HepG2 (cell line): ENCODE data around the gene ARHGAP9. TPM values are rescaled to one million over a fixed set of nuclear protein-coding genes. Genes with fewer than 3 reads are reported as not detected.

Experiments used
- ELF4 ChIP-seq: sonication (generic); formaldehyde crosslinking; IDR thresholded peaks from 2 replicates; pipeline ENCODE4 v1.5.0; 2020; ENCODE audit warnings: missing genetic modification reagents, mild to moderate bottlenecking, moderate library complexity, borderline replicate concordance
- KAT8 ChIP-seq: IDR thresholded peaks from 2 replicates; pipeline ENCODE4 v1.6.1; 2016; ENCODE audit warnings: missing genetic modification reagents, missing compliant biosample characterization
- MTF1 ChIP-seq: sonication (generic); formaldehyde crosslinking; IDR thresholded peaks from 2 replicates; pipeline ENCODE4 v1.5.0; 2020; ENCODE audit warnings: missing genetic modification reagents
- MXD4 ChIP-seq: IDR thresholded peaks from 2 replicates; pipeline ENCODE4 v1.6.1; 2016; ENCODE audit warnings: mild to moderate bottlenecking, missing biosample characterization, missing genetic modification reagents
- PITX1 ChIP-seq: sonication (generic); formaldehyde crosslinking; IDR thresholded peaks from 2 replicates; pipeline ENCODE4 v1.5.1; 2020; ENCODE audit warnings: mild to moderate bottlenecking, missing genetic modification reagents
- PLRG1 ChIP-seq: fragments of 450-650 bp; conservative IDR thresholded peaks from 2 replicates; pipeline ENCODE4 v1.6.1; 2016
- ZFX ChIP-seq: sonication (generic); formaldehyde crosslinking; IDR thresholded peaks from 2 replicates; pipeline ENCODE4 v1.4.0; 2020; ENCODE audit warnings: mild to moderate bottlenecking, low read depth, missing genetic modification reagents, moderate library complexity
- ZNF672 ChIP-seq: sonication (generic); formaldehyde crosslinking; IDR thresholded peaks from 2 replicates; pipeline ENCODE4 v1.8.1; 2022; ENCODE audit warnings: missing genetic modification reagents
- polyA plus RNA-seq, 8 experiments: library from polyadenylated mRNA; depleted of rRNA in 3 of 8; stranded (reverse) in 7 of 8; unstranded in 1 of 8; fragments of >200 nt; fragmentation: Illumina TruSeq in 4 of 8; extraction: Trizol in 4 of 8; gene quantifications; 2 replicates each; pipeline versions ENCODE4 v1.2.1 to v1.2.3, GENCODE V29; 2011 to 2016; ENCODE audit warnings: low read depth in 4 of 8, missing spikeins in 1 of 8, mixed read lengths in 1 of 8; ENCODE audit not compliant: insufficient read depth in 1 of 8
- total RNA-seq, 5 experiments: library from RNA; depleted of rRNA; stranded (reverse); fragments of >200 nt; fragmentation: Illumina TruSeq; extraction: Trizol; gene quantifications; 2 replicates each; pipeline ENCODE4 v1.2.3, GENCODE V29; 2016; ENCODE audit warnings: low read depth in 1 of 5
- TF ChIP-seq, protein P1 (sequence below): sonication (generic); formaldehyde crosslinking; IDR thresholded peaks from 2 replicates; pipeline ENCODE4 v1.9.0; 2021; ENCODE audit warnings: mild to moderate bottlenecking, missing genetic modification reagents
- TF ChIP-seq, protein P2 (sequence below): sonication (generic); formaldehyde crosslinking; IDR thresholded peaks from 2 replicates; pipeline ENCODE4 v1.4.0; 2020; ENCODE audit warnings: missing genetic modification reagents
- TF ChIP-seq, protein P3 (sequence below): sonication (generic); formaldehyde crosslinking; IDR thresholded peaks from 2 replicates; pipeline ENCODE4 v1.4.0; 2020; ENCODE audit warnings: missing genetic modification reagents

ARHGAP9 gene
- total and polyA plus RNA-seq, 2 of the 13 experiments (the other 11 are each of a cell fraction or from before 2014, with no cell fraction given): 0.18 to 1.2 TPM

DNA sequence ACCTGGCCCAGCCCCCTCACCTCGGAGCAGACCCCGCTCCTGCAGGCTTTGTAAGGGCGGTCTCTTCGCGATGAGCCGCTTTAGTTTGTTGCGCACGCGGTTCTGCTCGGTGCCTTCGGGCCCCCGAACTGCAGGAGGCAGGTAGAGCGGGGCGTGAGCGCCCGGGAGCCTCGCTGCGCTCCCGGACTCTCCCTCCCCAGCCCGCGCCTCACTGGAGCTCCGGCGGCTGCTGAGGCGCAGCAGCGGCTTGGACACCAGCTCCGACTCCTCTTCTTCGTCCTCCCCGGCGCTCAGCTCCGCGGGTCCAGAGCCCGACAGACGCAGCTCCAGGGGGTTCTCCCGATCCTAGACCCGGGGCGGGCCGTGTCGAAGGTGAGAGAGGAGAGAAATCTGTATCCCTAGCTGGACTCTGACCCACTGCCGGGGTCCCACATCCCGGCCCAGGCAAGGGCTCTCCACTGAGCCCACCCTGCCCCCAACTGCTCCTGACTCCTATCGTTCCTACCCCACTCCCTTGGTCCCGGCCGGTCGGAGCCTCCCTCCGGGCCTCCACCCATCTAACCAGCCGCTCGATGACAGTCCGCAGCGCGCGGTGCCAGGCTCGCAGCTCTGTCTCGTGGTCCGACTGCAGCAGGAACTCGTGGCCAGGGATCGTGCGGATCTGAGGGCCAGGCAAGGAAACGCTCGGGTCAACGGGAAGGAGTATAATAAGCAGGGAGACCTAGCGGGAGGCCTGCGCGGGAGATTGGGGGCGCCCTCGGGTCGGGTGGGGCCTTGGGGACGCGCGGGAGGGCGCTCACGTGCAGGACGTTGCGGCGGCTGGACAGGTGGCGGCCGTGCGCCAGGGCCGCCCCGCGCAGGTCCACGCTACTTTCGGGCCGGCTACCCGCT is 4.2 kb downstream of the ARHGAP9 start (continued):
- TF ChIP-seq, protein P1, sequence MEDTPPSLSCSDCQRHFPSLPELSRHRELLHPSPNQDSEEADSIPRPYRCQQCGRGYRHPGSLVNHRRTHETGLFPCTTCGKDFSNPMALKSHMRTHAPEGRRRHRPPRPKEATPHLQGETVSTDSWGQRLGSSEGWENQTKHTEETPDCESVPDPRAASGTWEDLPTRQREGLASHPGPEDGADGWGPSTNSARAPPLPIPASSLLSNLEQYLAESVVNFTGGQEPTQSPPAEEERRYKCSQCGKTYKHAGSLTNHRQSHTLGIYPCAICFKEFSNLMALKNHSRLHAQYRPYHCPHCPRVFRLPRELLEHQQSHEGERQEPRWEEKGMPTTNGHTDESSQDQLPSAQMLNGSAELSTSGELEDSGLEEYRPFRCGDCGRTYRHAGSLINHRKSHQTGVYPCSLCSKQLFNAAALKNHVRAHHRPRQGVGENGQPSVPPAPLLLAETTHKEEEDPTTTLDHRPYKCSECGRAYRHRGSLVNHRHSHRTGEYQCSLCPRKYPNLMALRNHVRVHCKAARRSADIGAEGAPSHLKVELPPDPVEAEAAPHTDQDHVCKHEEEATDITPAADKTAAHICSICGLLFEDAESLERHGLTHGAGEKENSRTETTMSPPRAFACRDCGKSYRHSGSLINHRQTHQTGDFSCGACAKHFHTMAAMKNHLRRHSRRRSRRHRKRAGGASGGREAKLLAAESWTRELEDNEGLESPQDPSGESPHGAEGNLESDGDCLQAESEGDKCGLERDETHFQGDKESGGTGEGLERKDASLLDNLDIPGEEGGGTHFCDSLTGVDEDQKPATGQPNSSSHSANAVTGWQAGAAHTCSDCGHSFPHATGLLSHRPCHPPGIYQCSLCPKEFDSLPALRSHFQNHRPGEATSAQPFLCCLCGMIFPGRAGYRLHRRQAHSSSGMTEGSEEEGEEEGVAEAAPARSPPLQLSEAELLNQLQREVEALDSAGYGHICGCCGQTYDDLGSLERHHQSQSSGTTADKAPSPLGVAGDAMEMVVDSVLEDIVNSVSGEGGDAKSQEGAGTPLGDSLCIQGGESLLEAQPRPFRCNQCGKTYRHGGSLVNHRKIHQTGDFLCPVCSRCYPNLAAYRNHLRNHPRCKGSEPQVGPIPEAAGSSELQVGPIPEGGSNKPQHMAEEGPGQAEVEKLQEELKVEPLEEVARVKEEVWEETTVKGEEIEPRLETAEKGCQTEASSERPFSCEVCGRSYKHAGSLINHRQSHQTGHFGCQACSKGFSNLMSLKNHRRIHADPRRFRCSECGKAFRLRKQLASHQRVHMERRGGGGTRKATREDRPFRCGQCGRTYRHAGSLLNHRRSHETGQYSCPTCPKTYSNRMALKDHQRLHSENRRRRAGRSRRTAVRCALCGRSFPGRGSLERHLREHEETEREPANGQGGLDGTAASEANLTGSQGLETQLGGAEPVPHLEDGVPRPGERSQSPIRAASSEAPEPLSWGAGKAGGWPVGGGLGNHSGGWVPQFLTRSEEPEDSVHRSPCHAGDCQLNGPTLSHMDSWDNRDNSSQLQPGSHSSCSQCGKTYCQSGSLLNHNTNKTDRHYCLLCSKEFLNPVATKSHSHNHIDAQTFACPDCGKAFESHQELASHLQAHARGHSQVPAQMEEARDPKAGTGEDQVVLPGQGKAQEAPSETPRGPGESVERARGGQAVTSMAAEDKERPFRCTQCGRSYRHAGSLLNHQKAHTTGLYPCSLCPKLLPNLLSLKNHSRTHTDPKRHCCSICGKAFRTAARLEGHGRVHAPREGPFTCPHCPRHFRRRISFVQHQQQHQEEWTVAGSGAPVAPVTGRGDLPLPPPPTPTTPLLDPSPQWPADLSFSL (CRISPR knock-in tag): no peak
- TF ChIP-seq, protein P2, sequence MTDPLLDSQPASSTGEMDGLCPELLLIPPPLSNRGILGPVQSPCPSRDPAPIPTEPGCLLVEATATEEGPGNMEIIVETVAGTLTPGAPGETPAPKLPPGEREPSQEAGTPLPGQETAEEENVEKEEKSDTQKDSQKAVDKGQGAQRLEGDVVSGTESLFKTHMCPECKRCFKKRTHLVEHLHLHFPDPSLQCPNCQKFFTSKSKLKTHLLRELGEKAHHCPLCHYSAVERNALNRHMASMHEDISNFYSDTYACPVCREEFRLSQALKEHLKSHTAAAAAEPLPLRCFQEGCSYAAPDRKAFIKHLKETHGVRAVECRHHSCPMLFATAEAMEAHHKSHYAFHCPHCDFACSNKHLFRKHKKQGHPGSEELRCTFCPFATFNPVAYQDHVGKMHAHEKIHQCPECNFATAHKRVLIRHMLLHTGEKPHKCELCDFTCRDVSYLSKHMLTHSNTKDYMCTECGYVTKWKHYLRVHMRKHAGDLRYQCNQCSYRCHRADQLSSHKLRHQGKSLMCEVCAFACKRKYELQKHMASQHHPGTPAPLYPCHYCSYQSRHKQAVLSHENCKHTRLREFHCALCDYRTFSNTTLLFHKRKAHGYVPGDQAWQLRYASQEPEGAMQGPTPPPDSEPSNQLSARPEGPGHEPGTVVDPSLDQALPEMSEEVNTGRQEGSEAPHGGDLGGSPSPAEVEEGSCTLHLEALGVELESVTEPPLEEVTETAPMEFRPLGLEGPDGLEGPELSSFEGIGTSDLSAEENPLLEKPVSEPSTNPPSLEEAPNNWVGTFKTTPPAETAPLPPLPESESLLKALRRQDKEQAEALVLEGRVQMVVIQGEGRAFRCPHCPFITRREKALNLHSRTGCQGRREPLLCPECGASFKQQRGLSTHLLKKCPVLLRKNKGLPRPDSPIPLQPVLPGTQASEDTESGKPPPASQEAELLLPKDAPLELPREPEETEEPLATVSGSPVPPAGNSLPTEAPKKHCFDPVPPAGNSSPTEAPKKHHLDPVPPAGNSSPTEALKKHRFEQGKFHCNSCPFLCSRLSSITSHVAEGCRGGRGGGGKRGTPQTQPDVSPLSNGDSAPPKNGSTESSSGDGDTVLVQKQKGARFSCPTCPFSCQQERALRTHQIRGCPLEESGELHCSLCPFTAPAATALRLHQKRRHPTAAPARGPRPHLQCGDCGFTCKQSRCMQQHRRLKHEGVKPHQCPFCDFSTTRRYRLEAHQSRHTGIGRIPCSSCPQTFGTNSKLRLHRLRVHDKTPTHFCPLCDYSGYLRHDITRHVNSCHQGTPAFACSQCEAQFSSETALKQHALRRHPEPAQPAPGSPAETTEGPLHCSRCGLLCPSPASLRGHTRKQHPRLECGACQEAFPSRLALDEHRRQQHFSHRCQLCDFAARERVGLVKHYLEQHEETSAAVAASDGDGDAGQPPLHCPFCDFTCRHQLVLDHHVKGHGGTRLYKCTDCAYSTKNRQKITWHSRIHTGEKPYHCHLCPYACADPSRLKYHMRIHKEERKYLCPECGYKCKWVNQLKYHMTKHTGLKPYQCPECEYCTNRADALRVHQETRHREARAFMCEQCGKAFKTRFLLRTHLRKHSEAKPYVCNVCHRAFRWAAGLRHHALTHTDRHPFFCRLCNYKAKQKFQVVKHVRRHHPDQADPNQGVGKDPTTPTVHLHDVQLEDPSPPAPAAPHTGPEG: peak; percentile 76; the same call in 1 of the 2 replicates
- no peak for TF ChIP-seq PLRG1
- TF ChIP-seq ELF4: no peak
- TF ChIP-seq MXD4: 0 out of 2 replicates have a peak, but pooled peaks have one; percentile 28
- 0 out of 2 replicates have a peak, but pooled peaks have one; percentile 18 for TF ChIP-seq PITX1 (CRISPR knock-in tag)
- TF ChIP-seq ZFX (CRISPR knock-in tag): peak; percentile 36; the same call in 1 of the 2 replicates
- no peak for TF ChIP-seq MTF1
- TF ChIP-seq, protein P3, sequence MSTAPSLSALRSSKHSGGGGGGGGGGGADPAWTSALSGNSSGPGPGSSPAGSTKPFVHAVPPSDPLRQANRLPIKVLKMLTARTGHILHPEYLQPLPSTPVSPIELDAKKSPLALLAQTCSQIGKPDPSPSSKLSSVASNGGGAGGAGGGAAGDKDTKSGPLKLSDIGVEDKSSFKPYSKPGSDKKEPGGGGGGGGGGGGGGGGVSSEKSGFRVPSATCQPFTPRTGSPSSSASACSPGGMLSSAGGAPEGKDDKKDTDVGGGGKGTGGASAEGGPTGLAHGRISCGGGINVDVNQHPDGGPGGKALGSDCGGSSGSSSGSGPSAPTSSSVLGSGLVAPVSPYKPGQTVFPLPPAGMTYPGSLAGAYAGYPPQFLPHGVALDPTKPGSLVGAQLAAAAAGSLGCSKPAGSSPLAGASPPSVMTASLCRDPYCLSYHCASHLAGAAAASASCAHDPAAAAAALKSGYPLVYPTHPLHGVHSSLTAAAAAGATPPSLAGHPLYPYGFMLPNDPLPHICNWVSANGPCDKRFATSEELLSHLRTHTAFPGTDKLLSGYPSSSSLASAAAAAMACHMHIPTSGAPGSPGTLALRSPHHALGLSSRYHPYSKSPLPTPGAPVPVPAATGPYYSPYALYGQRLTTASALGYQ: no peak
- 0 out of 2 replicates have a peak, but pooled peaks have one; percentile 33 for TF ChIP-seq ZNF672
- no peak for TF ChIP-seq KAT8 (CRISPR knock-in tag)
